OCI-LY7 (cell line): ENCODE data around the gene ARMC9.
A peak's percentile ranks its signal among the peaks of the same experiment; 100 is the strongest.
"Not testable (repeated sequence)": the region's sequence is repeated elsewhere in the genome, so short reads cannot be mapped to it uniquely, and the experiment has no call there.

Experiments used
- CTCF ChIP-seq: fragments of 200-600 bp; sonication (generic); conservative IDR thresholded peaks from 2 replicates; pipeline ENCODE4 v1.5.1; 2014; ENCODE audit warnings: mild to moderate bottlenecking, antibody characterized with exemption, low read length, moderate library complexity, mixed read lengths
- EZH2phosphoT487 ChIP-seq: fragments of 200-600 bp; sonication (generic); IDR thresholded peaks from 2 replicates; pipeline ENCODE4 v1.6.1; 2018; ENCODE audit warnings: low read depth, borderline replicate concordance, mild to moderate bottlenecking, mixed run types, antibody characterized with exemption, low read length, moderate library complexity, mixed read lengths

GRCh38 chr2:231400681-231401080 is 202.2 kb downstream of the ARMC9 start:
- TF ChIP-seq CTCF = peak; percentile 67
- TF ChIP-seq EZH2phosphoT487 = not testable (repeated sequence)
